ENCODE results near the gene SSTR4. TPM values are rescaled to one million over a fixed set of nuclear protein-coding genes. Genes with fewer than 3 reads are reported as not detected.
A peak's percentile ranks its signal among the peaks of the same experiment; 100 is the strongest.

SSTR4 gene
- total and polyA plus RNA-seq, 5 donors: not detected

GRCh38 chr20:23003881-23004460, 31.1 kb upstream of the SSTR4 start:
- ATAC-seq (no peak), DNase-seq (no peak)
- H3K27ac ChIP-seq (ENCODE audit: low read length): no peak overlapping the region
- no peaks in the 10 kb centered on the region for H3K9me3 ChIP-seq (ENCODE audit: control insufficient read depth, low read length)
- no peaks in the 10 kb centered on the region for H3K27me3 ChIP-seq (ENCODE audit: control insufficient read depth, insufficient read depth)
- H3K4me1 ChIP-seq (ENCODE audit: control insufficient read depth, insufficient read depth, low read length): no peaks in the 10 kb centered on the region
- no peak overlapping the region for H3K4me3 ChIP-seq (ENCODE audit: low read length)
- whole genome bisulfite sequencing: 81% methylated on average over 2 of the region's 2 CpGs
- intact Hi-C loops (cut with DNase I): loop anchor here in 1 of 4 donors (10.0 kb wide), 1 partner anchor 49 kb away; no protein-coding TSS in a partner anchor

DNA sequence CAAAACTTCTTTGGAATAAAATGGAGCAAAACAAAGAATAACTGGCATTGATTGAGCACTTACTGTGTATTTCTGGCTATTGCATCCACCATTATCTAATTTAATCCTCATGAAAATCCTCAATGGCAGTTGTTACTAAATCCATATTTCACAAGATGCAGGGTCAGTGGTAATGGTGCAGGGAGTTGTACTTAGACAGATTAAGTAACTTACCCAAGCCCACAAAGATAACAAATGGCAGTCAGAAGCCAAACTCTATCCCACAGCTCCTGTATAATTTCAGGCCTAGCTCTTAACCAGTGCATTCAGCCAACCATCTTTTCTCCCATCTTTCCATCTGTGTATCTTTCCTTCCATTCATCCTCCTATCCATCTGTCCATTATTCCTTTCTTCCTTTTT, 29.3 kb upstream of the SSTR4 start:
- Histone ChIP-seq H3K4me1 (ENCODE audit: control insufficient read depth, insufficient read depth, low read length) (no peaks in the 10 kb centered on the region), H3K27ac (ENCODE audit: low read length) (no peak overlapping the region), H3K27me3 (ENCODE audit: control insufficient read depth, insufficient read depth) (no peaks in the 10 kb centered on the region), H3K9me3 (ENCODE audit: control insufficient read depth, low read length) (no peaks in the 10 kb centered on the region), H3K4me3 (ENCODE audit: low read length) (no peak overlapping the region)
- intact Hi-C loops (cut with DNase I): loop anchor here in 1 of 4 donors (10.0 kb wide), 1 partner anchor 51 kb away; no protein-coding TSS in a partner anchor
- no peak for ATAC-seq
- DNase-seq: no peak

DNA sequence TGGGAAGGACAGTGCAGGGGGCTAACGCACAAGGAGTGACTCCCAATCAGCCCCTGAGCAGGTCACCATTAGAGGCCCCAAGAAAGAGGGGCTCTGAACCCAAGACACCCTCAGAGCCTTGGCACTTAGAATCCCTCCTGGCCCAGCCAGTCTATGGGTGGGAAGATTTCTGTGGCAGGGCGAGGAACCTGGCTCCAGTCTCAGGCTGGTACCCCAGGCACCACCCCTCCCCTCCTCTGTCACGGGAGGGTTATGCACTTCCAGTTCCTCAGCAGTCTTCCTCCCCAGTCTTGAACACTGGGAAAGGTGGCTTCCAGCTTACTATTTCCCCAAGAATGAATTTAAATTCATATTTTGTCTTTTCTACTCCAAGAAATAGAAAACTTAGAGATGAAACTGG, 27.6 kb upstream of the SSTR4 start:
- ATAC-seq: no peak

DNA sequence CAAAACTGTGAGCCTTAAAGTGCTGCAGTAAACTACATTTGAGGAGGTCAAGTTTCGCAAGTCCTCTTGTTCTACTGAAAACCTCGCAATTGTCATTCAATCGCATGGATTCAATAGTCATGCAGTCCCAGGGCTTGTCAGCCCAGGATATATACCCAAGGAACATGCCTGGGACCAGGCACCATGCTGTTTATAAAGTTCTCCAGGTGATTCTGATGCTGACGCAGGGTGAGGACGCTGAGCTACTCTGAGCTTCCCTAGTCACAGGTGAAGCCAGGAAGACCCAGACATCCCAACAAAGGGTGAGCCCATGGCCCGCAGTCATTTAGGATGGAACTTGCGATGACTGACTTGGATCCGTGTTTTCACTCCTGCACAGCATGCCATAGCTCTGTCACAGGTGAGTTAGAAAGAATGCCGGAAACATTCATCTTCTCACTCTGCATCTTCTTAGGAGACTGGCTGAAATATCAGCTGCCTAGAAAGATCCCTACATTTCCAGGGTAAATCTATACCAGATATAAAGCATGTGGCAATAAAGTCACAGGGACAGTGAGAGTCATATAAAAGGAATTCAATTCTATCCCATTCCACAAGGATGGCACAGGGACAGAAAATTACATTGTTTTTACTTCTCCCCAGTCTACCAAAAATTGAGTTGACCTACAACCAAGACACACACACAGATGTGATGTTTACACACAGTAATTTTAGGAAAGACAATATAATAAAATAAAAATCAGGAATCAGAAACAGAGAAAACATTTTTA, 27.0 kb upstream of the SSTR4 start:
- Histone ChIP-seq H3K4me1 (ENCODE audit: control insufficient read depth, insufficient read depth, low read length) (peaks cover 2% of the 10 kb centered on the region), H3K27me3 (ENCODE audit: control insufficient read depth, insufficient read depth) (no peaks in the 10 kb centered on the region), H3K27ac (ENCODE audit: low read length) (no peak overlapping the region), H3K9me3 (ENCODE audit: control insufficient read depth, low read length) (no peaks in the 10 kb centered on the region), H3K4me3 (ENCODE audit: low read length) (no peak overlapping the region)
- intact Hi-C loops (cut with DNase I): loop anchor here in 1 of 4 donors (10.0 kb wide), 1 partner anchor 53 kb away; no protein-coding TSS in a partner anchor
- ATAC-seq (no peak), DNase-seq (no peak)
- 90% methylated on average over 9 of the region's 9 CpGs for WGBS

More for the DNA sequence above, 27.6 kb upstream of the SSTR4 start:
- no peak overlapping the region for H3K4me3 ChIP-seq (ENCODE audit: low read length)
- no peak overlapping the region for H3K27ac ChIP-seq (ENCODE audit: low read length)
- intact Hi-C loops (cut with DNase I): loop anchor here in 1 of 4 donors (10.0 kb wide), 1 partner anchor 53 kb away; no protein-coding TSS in a partner anchor
- no peaks in the 10 kb centered on the region for H3K4me1 ChIP-seq (ENCODE audit: control insufficient read depth, insufficient read depth, low read length)
- no peaks in the 10 kb centered on the region for H3K9me3 ChIP-seq (ENCODE audit: control insufficient read depth, low read length)
- no peaks in the 10 kb centered on the region for H3K27me3 ChIP-seq (ENCODE audit: control insufficient read depth, insufficient read depth)
- 88% methylated on average over 3 of the region's 3 CpGs for WGBS
- no peak for DNase-seq

GRCh38 chr20:23008667-23009066, 26.4 kb upstream of the SSTR4 start:
- ATAC-seq (no peak), DNase-seq (no peak)
- intact Hi-C loops (cut with DNase I): loop anchor here in 1 of 4 donors (10.0 kb wide), 1 partner anchor 54 kb away; no protein-coding TSS in a partner anchor
- Histone ChIP-seq H3K4me1 (ENCODE audit: control insufficient read depth, insufficient read depth, low read length) (peaks cover 2% of the 10 kb centered on the region), H3K27me3 (ENCODE audit: control insufficient read depth, insufficient read depth) (no peaks in the 10 kb centered on the region), H3K4me3 (ENCODE audit: low read length) (no peak overlapping the region), H3K27ac (ENCODE audit: low read length) (no peak overlapping the region), H3K9me3 (ENCODE audit: control insufficient read depth, low read length) (no peaks in the 10 kb centered on the region)
- WGBS: 91% methylated on average over 2 of the region's 2 CpGs

GRCh38 chr20:23009636-23010035, 25.5 kb upstream of the SSTR4 start:
- DNase-seq: no peak
- Histone ChIP-seq H3K4me3 (ENCODE audit: low read length) (no peak overlapping the region), H3K9me3 (ENCODE audit: control insufficient read depth, low read length) (no peaks in the 10 kb centered on the region), H3K27ac (ENCODE audit: low read length) (no peak overlapping the region), H3K27me3 (ENCODE audit: control insufficient read depth, insufficient read depth) (no peaks in the 10 kb centered on the region), H3K4me1 (ENCODE audit: control insufficient read depth, insufficient read depth, low read length) (peaks cover 2% of the 10 kb centered on the region)
- ATAC-seq: peak in 1 of 2 donors; percentile 65
- intact Hi-C loops (cut with DNase I): loop anchor here in 1 of 4 donors (10.0 kb wide), 1 partner anchor 55 kb away; no protein-coding TSS in a partner anchor
- 43% methylated on average over 3 of the region's 3 CpGs for WGBS

GRCh38 chr20:23010096-23010495, 25.0 kb upstream of the SSTR4 start:
- Histone ChIP-seq H3K27me3 (ENCODE audit: control insufficient read depth, insufficient read depth) (no peaks in the 10 kb centered on the region), H3K4me1 (ENCODE audit: control insufficient read depth, insufficient read depth, low read length) (peaks cover 2% of the 10 kb centered on the region), H3K27ac (ENCODE audit: low read length) (no peak overlapping the region), H3K4me3 (ENCODE audit: low read length) (no peak overlapping the region), H3K9me3 (ENCODE audit: control insufficient read depth, low read length) (no peaks in the 10 kb centered on the region)
- WGBS: 86% methylated on average over 5 of the region's 5 CpGs
- DNase-seq: no peak
- intact Hi-C loops (cut with DNase I): no loop called here
- ATAC-seq: no peak

GRCh38 chr20:23011008-23011721, 23.9 kb upstream of the SSTR4 start:
- H3K27ac ChIP-seq (ENCODE audit: low read length): no peak overlapping the region
- 86% methylated on average over 11 of the region's 11 CpGs for WGBS
- H3K4me3 ChIP-seq (ENCODE audit: low read length): no peak overlapping the region
- no peaks in the 10 kb centered on the region for H3K27me3 ChIP-seq (ENCODE audit: control insufficient read depth, insufficient read depth)
- ATAC-seq (no peak), DNase-seq (no peak)
- peaks cover 2% of the 10 kb centered on the region for H3K4me1 ChIP-seq (ENCODE audit: control insufficient read depth, insufficient read depth, low read length)
- no peaks in the 10 kb centered on the region for H3K9me3 ChIP-seq (ENCODE audit: control insufficient read depth, low read length)
- intact Hi-C loops (cut with DNase I): no loop called here

GRCh38 chr20:23013429-23013828, 21.7 kb upstream of the SSTR4 start:
- Histone ChIP-seq H3K27me3 (ENCODE audit: control insufficient read depth, insufficient read depth) (no peaks in the 10 kb centered on the region), H3K4me3 (ENCODE audit: low read length) (no peak overlapping the region), H3K4me1 (ENCODE audit: control insufficient read depth, insufficient read depth, low read length) (peaks cover 2% of the 10 kb centered on the region), H3K27ac (ENCODE audit: low read length) (no peak overlapping the region), H3K9me3 (ENCODE audit: control insufficient read depth, low read length) (no peaks in the 10 kb centered on the region)
- WGBS: 41% methylated on average over 5 of the region's 5 CpGs
- DNase-seq (no peak), ATAC-seq (peak; percentile 71 to 76)
- intact Hi-C loops (cut with DNase I): no loop called here

- Histone ChIP-seq H3K27ac (ENCODE audit: low read length) (no peak overlapping the region), H3K4me3 (ENCODE audit: low read length) (no peak overlapping the region), H3K9me3 (ENCODE audit: control insufficient read depth, low read length) (no peaks in the 10 kb centered on the region), H3K27me3 (ENCODE audit: control insufficient read depth, insufficient read depth) (no peaks in the 10 kb centered on the region), H3K4me1 (ENCODE audit: control insufficient read depth, insufficient read depth, low read length) (peaks cover 2% of the 10 kb centered on the region)
- no peak for DNase-seq
- intact Hi-C loops (cut with DNase I): no loop called here
- 85% methylated on average over 2 of the region's 2 CpGs for WGBS
- no peak for ATAC-seq
These were observed 17.6 kb upstream of the SSTR4 start for GRCh38 chr20:23017516-23017915.

DNA sequence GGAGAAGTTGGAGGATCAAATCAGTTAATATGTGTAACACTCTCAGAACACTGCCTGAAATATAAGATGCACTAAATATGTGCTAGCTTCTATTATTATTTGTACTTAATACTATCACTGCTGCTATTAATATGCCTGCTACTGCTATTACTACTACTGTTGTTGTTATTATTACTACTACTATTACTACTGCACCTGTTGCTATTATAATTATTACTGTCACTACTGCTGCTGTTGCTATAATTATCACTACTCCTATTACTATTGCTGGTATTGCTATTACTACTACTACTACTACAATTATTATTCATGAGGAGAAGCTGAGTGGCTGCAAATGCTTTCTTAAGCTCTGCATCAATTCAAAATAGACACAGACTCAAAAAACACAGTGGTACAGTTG, 16.7 kb upstream of the SSTR4 start:
- DNase-seq (no peak), ATAC-seq (no peak)
- Histone ChIP-seq H3K4me3 (ENCODE audit: low read length) (no peak overlapping the region), H3K4me1 (ENCODE audit: control insufficient read depth, insufficient read depth, low read length) (no peaks in the 10 kb centered on the region), H3K27ac (ENCODE audit: low read length) (no peak overlapping the region), H3K27me3 (ENCODE audit: control insufficient read depth, insufficient read depth) (no peaks in the 10 kb centered on the region), H3K9me3 (ENCODE audit: control insufficient read depth, low read length) (no peaks in the 10 kb centered on the region)
- intact Hi-C loops (cut with DNase I): no loop called here
